Measurements from ENCODE around the gene DUSP3. TPM values are rescaled to one million over a fixed set of nuclear protein-coding genes. Genes with fewer than 3 reads are reported as not detected.

The DUSP3 gene
- 16.9 and 17.6 TPM in 2 replicates for total RNA-seq (2021)
- long read RNA-seq, full-length matches to known transcripts, result 88 of 104 reads
- long read RNA-seq, partial matches to known transcripts, result 2 of 104 reads
- long read RNA-seq, other reads (novel, unspliced or antisense), result 14 of 104 reads

- no peaks in the 10 kb centered on the region for H3K79me2 ChIP-seq (ENCODE audit: insufficient read depth, low read length)
Measured at GRCh38 chr17:43778337-43779144, at the start of gene DUSP3. Gene DUSP3, minus strand, starts transcription at chr17:43778977. Its CDS starts 53 bp downstream, at chr17:43778924.

More at GRCh38 chr17:43778337-43779144, at the start of gene DUSP3:
- H2AK5ac ChIP-seq (ENCODE audit: insufficient read length, low read length), result no peak within 1 kb of the TSS
- H3K4me2 ChIP-seq (ENCODE audit: insufficient read depth, insufficient read length, low read length), result peak within 1 kb of the TSS; percentile 50
- H4K91ac ChIP-seq (ENCODE audit: insufficient read length, low read depth, low read length), result no peak within 1 kb of the TSS
- H2BK120ac ChIP-seq (ENCODE audit: low read depth, low read length, poor library complexity, severe bottlenecking), result peak within 1 kb of the TSS; percentile 65
- H3K4me1 ChIP-seq (ENCODE audit: insufficient read depth, low read length), result no peaks in the 10 kb centered on the region
- no peaks in the 10 kb centered on the region for H3K9me3 ChIP-seq (ENCODE audit: control insufficient read depth, low read depth, low read length)
- peak; percentile 99 for DNase-seq
- H3K27me3 ChIP-seq (ENCODE audit: insufficient read depth, low read length), result no peaks in the 10 kb centered on the region
- no peak for TF ChIP-seq CTCF (conservative IDR thresholded peaks at IDR 0.05)
- no peaks in the 10 kb centered on the region for H4K20me1 ChIP-seq (ENCODE audit: control insufficient read depth, insufficient read depth, insufficient read length)
- H3K56ac ChIP-seq (ENCODE audit: insufficient read length, low read depth, low read length), result no peak within 1 kb of the TSS
- H3T11ph ChIP-seq (ENCODE audit: low read length), result no peak within 1 kb of the TSS
- no peak within 1 kb of the TSS for H3K27ac ChIP-seq (ENCODE audit: insufficient read length, low read depth, low read length)
- no peak within 1 kb of the TSS for H2AFZ ChIP-seq (ENCODE audit: low read length)
- H3K4ac ChIP-seq (ENCODE audit: low read depth, low read length), result no peak within 1 kb of the TSS; the same call in 1 of the 2 replicates
- Mint-ChIP-seq H3K4me1 (peaks cover 11 to 12% of the 10 kb centered on the region in 2 experiments), H3K27ac (peak within 1 kb of the TSS in 2 of 3 experiments; percentile 86 to 98; a peak in 3 of 7 replicates), H3K4me3 (peak within 1 kb of the TSS; percentile 78 to 88), H3K9me3 (no peaks in the 10 kb centered on the region), H3K27me3 (ENCODE audit: low read depth) (peaks cover 27% of the 10 kb centered on the region), H3K36me3 (ENCODE audit: insufficient read depth in 1 of 3, low read depth in 3 of 3) (peaks cover 0 to 20% (median 11%) of the 10 kb centered on the region in 3 experiments; a peak in 6 of 7 replicates)
- peak within 1 kb of the TSS; percentile 76 for H2BK12ac ChIP-seq (ENCODE audit: insufficient read length, low read depth, low read length)
- peak within 1 kb of the TSS; percentile 100 for H3K14ac ChIP-seq (ENCODE audit: insufficient read depth, low read length)
- H3K23ac ChIP-seq (ENCODE audit: insufficient read length, low read depth, low read length), result no peak within 1 kb of the TSS
- no peak within 1 kb of the TSS for H4K8ac ChIP-seq (replicated peaks; ENCODE audit: insufficient read length, low read depth, low read length)
- H3K79me1 ChIP-seq (ENCODE audit: insufficient read depth, low read depth, low read length, poor library complexity, severe bottlenecking), result no peaks in the 10 kb centered on the region
- no peak within 1 kb of the TSS for H2BK20ac ChIP-seq (ENCODE audit: low read depth, low read length, poor library complexity, severe bottlenecking)
- no peak within 1 kb of the TSS for H2BK15ac ChIP-seq (ENCODE audit: low read depth, low read length)
- peak within 1 kb of the TSS; percentile 79 for H3K9ac ChIP-seq (ENCODE audit: extremely low read depth, insufficient read length, low read length)
- H3K23me2 ChIP-seq (ENCODE audit: insufficient read length, low read depth, low read length, poor library complexity, severe bottlenecking), result peaks cover 5% of the 10 kb centered on the region
- no peak within 1 kb of the TSS for H2BK5ac ChIP-seq (ENCODE audit: insufficient read length, low read length)
- no CpG with 5 or more reads among the region's 100 CpGs for WGBS (ENCODE audit: extremely low coverage, insufficient read length, low lambda C conversion rate)
- H4K5ac ChIP-seq (ENCODE audit: insufficient read length, low read depth, low read length), result no peak within 1 kb of the TSS
- peak within 1 kb of the TSS; percentile 100 for H3K18ac ChIP-seq (ENCODE audit: insufficient read length, low read depth, low read length)
